SK-N-SH (cell line): ENCODE measurements around the gene ZNF385A. TPM values are rescaled to one million over a fixed set of nuclear protein-coding genes. Genes with fewer than 3 reads are reported as not detected.

ENCODE experiments used
- CTCF ChIA-PET: fragments of 300-600, 350-600 bp; formaldehyde crosslinking; extraction: SDS; loops from one replicate; lab custom pipeline; 2021; lab: Yijun Ruan, JAX
- POLR2A ChIA-PET: fragments of 350-600 bp; sonication (Branson Sonifier 250); formaldehyde crosslinking; extraction: SDS; loops from one replicate; lab custom pipeline; 2020; ENCODE audit warnings: antibody characterized with exemption, inconsistent platforms; lab: Yijun Ruan, JAX
- DNase-seq: peaks from one replicate; pipeline ENCODE4 v3.0.0; 2012
- H2AFZ ChIP-seq: fragments of 200-600 bp; sonication (generic); 2 replicates; pipeline ENCODE4 v1.8.1; 2016; ENCODE audit warnings: antibody characterized with exemption, mild to moderate bottlenecking, low read depth
- H3F3A ChIP-seq: fragments of 200-600 bp; sonication (generic); replicated peaks from 2 replicates; pipeline ENCODE3; 2016; ENCODE audit warnings: antibody characterized with exemption, mild to moderate bottlenecking; ENCODE audit not compliant: insufficient read depth
- H3K27ac ChIP-seq, 2 experiments: fragments of 200-500 bp in 1 of 2; fragments of 200-600 bp in 1 of 2; sonication (Bioruptor generic) in 1 of 2; sonication (generic), shearing (Covaris generic) in 1 of 2; 2 replicates each; pipeline versions ENCODE4 v1.5.1 to v1.6.1; 2014 to 2016; ENCODE audit warnings: low read depth in 2 of 2, inconsistent platforms in 1 of 2, low read length in 1 of 2, mild to moderate bottlenecking in 1 of 2, mixed read lengths in 1 of 2
- H3K27me3 ChIP-seq: fragments of 200-600 bp; sonication (generic), shearing (Covaris generic); 2 replicates; pipeline ENCODE4 v1.6.1; 2016; ENCODE audit warnings: mixed run types; ENCODE audit not compliant: insufficient read depth
- H3K36me3 ChIP-seq, 2 experiments: fragments of 200-500 bp in 1 of 2; fragments of 200-600 bp in 1 of 2; sonication (Bioruptor generic) in 1 of 2; sonication (generic) in 1 of 2; replicated peaks in 1 of 2; 2 replicates each; pipeline versions ENCODE3 to v1.5.1; 2014 to 2016; ENCODE audit warnings: low read length in 1 of 2, mild to moderate bottlenecking in 1 of 2; ENCODE audit not compliant: insufficient read depth in 2 of 2, control insufficient read depth in 1 of 2
- H3K4me1 ChIP-seq, 2 experiments: fragments of 200-500 bp in 1 of 2; fragments of 200-600 bp in 1 of 2; sonication (Bioruptor generic) in 1 of 2; sonication (generic), shearing (Covaris generic) in 1 of 2; 2 replicates each; pipeline versions ENCODE4 v1.5.1 to v1.6.1; 2014 to 2016; ENCODE audit warnings: low read depth in 1 of 2, low read length in 1 of 2, mixed run types in 1 of 2; ENCODE audit not compliant: insufficient read depth in 2 of 2, control insufficient read depth in 1 of 2
- H3K4me2 ChIP-seq: fragments of 200-600 bp; sonication (generic), shearing (Covaris generic); 2 replicates; pipeline ENCODE4 v1.6.1; 2017; ENCODE audit warnings: mixed run types
- H3K4me3 ChIP-seq, 2 experiments: fragments of 200-500 bp in 1 of 2; fragments of 200-600 bp in 1 of 2; sonication (Bioruptor generic) in 1 of 2; sonication (generic), shearing (Covaris generic) in 1 of 2; 2 replicates each; pipeline versions ENCODE4 v1.5.1 to v1.8.1; 2014 to 2016; ENCODE audit warnings: low read depth in 2 of 2, inconsistent platforms in 1 of 2, low read length in 1 of 2, mild to moderate bottlenecking in 1 of 2, mixed read lengths in 1 of 2, moderate library complexity in 1 of 2
- H3K79me2 ChIP-seq: fragments of 200-600 bp; sonication (generic); 2 replicates; pipeline ENCODE4 v1.8.1; 2017; ENCODE audit warnings: mild to moderate bottlenecking; ENCODE audit not compliant: insufficient read depth
- H3K9ac ChIP-seq: fragments of 200-600 bp; sonication (generic); 2 replicates; pipeline ENCODE4 v1.6.1; 2017; ENCODE audit warnings: mixed run types
- H3K9me2 ChIP-seq: fragments of 200-600 bp; sonication (generic); 2 replicates; pipeline ENCODE4 v1.6.1; 2017; ENCODE audit warnings: mixed run types
- H3K9me3 ChIP-seq: fragments of 200-600 bp; sonication (generic); 2 replicates; pipeline ENCODE4 v1.6.1; 2017; ENCODE audit warnings: mixed run types, mild to moderate bottlenecking, moderate library complexity
- H4K20me1 ChIP-seq: fragments of 200-600 bp; sonication (generic); 2 replicates; pipeline ENCODE4 v1.6.1; 2017; ENCODE audit warnings: mild to moderate bottlenecking, mixed run types; ENCODE audit not compliant: insufficient read depth
- FOXM1 ChIP-seq: IDR thresholded peaks from 2 replicates; pipeline ENCODE4 v1.4.0; 2012; ENCODE audit warnings: low read depth, mild to moderate bottlenecking
- GATA2 ChIP-seq: sonication (generic); formaldehyde crosslinking; IDR thresholded peaks from 2 replicates; pipeline ENCODE4 v1.5.0; 2020; ENCODE audit warnings: mild to moderate bottlenecking, missing genetic modification reagents
- NFIC ChIP-seq: IDR thresholded peaks from 2 replicates; pipeline ENCODE4 v1.4.0; 2012; ENCODE audit warnings: borderline replicate concordance
- NRF1 ChIP-seq: IDR thresholded peaks from 2 replicates; pipeline ENCODE4 v1.6.1; 2012; ENCODE audit warnings: low read depth, mild to moderate bottlenecking, low read length
- POLR2AphosphoS5 ChIP-seq: IDR thresholded peaks from 2 replicates; pipeline ENCODE4 v1.6.1; 2012; ENCODE audit warnings: low read depth, low read length
- RAD21 ChIP-seq: IDR thresholded peaks from 2 replicates; pipeline ENCODE4 v1.6.1; 2012; ENCODE audit warnings: mild to moderate bottlenecking, low read length
- RCOR1 ChIP-seq: fragments of 150-350 bp; IDR thresholded peaks from 2 replicates; pipeline ENCODE4 v1.6.1; 2017; ENCODE audit warnings: antibody characterized with exemption, low read length
- RFX5 ChIP-seq: IDR thresholded peaks from 2 replicates; pipeline ENCODE4 v1.6.1; 2012; ENCODE audit warnings: mild to moderate bottlenecking, improper control_type of control experiment, low read length
- RXRA ChIP-seq: IDR thresholded peaks from 2 replicates; pipeline ENCODE4 v1.4.0; 2012; ENCODE audit warnings: low read depth, mild to moderate bottlenecking, borderline replicate concordance
- SMC3 ChIP-seq: IDR thresholded peaks from 2 replicates; pipeline ENCODE4 v1.6.1; 2012; ENCODE audit warnings: low read depth, low read length, improper control_type of control experiment
- TCF12 ChIP-seq: IDR thresholded peaks from 2 replicates; pipeline ENCODE4 v1.4.0; 2012
- TEAD4 ChIP-seq: IDR thresholded peaks from 2 replicates; pipeline ENCODE4 v1.4.0; 2012; ENCODE audit warnings: mild to moderate bottlenecking, borderline replicate concordance; ENCODE audit not compliant: insufficient read depth
- YY1 ChIP-seq: IDR thresholded peaks from 2 replicates; pipeline ENCODE4 v1.4.0; 2012; ENCODE audit warnings: low read depth, mild to moderate bottlenecking
- WGBS: methylation state at CpG from one replicate; pipeline ENCODE4 v1.1.6; 2017; ENCODE audit warnings: low lambda C conversion rate; 5-methylcytosine and 5-hydroxymethylcytosine counted together
- polyA plus RNA-seq, 3 experiments: library from polyadenylated mRNA; depleted of rRNA; stranded (reverse); fragments of >200 nt; gene quantifications; 2 replicates each; pipeline ENCODE4 v1.2.3, GENCODE V29; 2012
- TF ChIP-seq, protein P1 (sequence below): IDR thresholded peaks from 2 replicates; pipeline ENCODE4 v1.6.1; 2012; ENCODE audit warnings: mild to moderate bottlenecking, low read depth, low read length, moderate library complexity
- TF ChIP-seq, protein P2 (sequence below): IDR thresholded peaks from 2 replicates; pipeline ENCODE4 v1.4.0; 2012; ENCODE audit warnings: low read depth, borderline replicate concordance
- TF ChIP-seq, protein P3 (sequence below): fragments of 150-350 bp; IDR thresholded peaks from 2 replicates; pipeline ENCODE4 v1.6.1; 2017; ENCODE audit warnings: antibody characterized with exemption, low read length, low read depth, borderline replicate concordance
- TF ChIP-seq, protein P4 (sequence below): fragments of 150-350 bp; IDR thresholded peaks from 2 replicates; pipeline ENCODE4 v1.6.1; 2016; ENCODE audit warnings: mild to moderate bottlenecking, low read depth, low read length

ZNF385A gene
- polyA plus RNA-seq, 1 of the 3 experiments (the other 2 are of a cell fraction) = 2.6 TPM

DNA sequence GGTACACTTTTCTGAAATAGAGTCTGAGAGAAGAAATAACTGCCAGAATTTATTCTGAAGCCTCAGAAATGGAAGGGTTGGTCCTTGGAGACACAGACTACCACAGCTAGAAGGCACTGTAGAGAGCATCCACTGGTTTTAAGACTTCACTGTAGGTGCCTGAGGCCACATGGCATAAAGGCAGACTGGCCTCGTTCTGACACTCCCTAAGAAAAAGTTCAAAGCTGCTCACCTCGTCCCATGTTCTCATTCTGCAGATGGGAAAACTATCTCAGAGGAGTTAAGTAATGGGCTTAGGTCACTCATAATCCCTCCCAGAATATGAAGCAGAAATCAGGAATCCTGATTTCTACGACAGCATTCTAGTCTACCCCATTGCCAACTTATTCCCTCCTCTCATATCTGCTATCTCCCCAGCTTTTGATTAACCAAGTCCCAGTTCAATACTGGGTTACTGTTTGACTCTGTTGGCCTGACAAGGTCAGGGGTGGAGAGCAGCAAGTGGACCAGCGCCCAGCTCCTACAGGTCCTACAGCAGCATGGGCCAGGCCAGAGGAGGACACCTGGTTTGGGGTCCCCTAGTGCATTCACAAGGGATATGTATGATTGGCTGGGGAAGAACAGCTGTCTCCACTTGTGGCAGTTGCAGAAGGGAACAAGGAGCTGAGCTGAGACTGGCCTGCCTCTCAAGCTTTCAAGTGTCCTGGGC, 30.8 kb upstream of the ZNF385A start:
- H3K9ac ChIP-seq = no peak overlapping the region
- POLR2A ChIA-PET = interaction anchor here (1.2 kb wide), 1 partner anchor 13 kb away, joined by 3 read pairs; no protein-coding TSS in a partner anchor
- H3K4me2 ChIP-seq = no peak overlapping the region
- TF ChIP-seq FOXM1 (no peak), SMC3 (no peak), NRF1 (no peak), RFX5 (no peak), POLR2AphosphoS5 (no peak), RXRA (no peak), RAD21 (no peak), TCF12 (no peak), TEAD4 (no peak)
- TF ChIP-seq, protein P1, sequence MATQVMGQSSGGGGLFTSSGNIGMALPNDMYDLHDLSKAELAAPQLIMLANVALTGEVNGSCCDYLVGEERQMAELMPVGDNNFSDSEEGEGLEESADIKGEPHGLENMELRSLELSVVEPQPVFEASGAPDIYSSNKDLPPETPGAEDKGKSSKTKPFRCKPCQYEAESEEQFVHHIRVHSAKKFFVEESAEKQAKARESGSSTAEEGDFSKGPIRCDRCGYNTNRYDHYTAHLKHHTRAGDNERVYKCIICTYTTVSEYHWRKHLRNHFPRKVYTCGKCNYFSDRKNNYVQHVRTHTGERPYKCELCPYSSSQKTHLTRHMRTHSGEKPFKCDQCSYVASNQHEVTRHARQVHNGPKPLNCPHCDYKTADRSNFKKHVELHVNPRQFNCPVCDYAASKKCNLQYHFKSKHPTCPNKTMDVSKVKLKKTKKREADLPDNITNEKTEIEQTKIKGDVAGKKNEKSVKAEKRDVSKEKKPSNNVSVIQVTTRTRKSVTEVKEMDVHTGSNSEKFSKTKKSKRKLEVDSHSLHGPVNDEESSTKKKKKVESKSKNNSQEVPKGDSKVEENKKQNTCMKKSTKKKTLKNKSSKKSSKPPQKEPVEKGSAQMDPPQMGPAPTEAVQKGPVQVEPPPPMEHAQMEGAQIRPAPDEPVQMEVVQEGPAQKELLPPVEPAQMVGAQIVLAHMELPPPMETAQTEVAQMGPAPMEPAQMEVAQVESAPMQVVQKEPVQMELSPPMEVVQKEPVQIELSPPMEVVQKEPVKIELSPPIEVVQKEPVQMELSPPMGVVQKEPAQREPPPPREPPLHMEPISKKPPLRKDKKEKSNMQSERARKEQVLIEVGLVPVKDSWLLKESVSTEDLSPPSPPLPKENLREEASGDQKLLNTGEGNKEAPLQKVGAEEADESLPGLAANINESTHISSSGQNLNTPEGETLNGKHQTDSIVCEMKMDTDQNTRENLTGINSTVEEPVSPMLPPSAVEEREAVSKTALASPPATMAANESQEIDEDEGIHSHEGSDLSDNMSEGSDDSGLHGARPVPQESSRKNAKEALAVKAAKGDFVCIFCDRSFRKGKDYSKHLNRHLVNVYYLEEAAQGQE = no peak
- TF ChIP-seq, all 33 proteins: peak for 0
- no peaks in the 10 kb centered on the region for H4K20me1 ChIP-seq
- no peaks in the 10 kb centered on the region for H3K9me3 ChIP-seq
- WGBS = 89% methylated on average over 4 of the region's 4 CpGs
- H3K27ac ChIP-seq = no peak overlapping the region
- peaks cover 28% of the 10 kb centered on the region for H3F3A ChIP-seq
- CTCF ChIA-PET = interaction anchor here (0.7 to 11.8 kb wide), 7 partner anchors 10 to 112 kb away, joined by 3 to 125 read pairs (median 4); no protein-coding TSS in a partner anchor
- H3K4me3 ChIP-seq = no peak overlapping the region
- no peaks in the 10 kb centered on the region for H3K36me3 ChIP-seq
- no peak for DNase-seq
- peaks cover 0 to 45% of the 10 kb centered on the region in 2 experiments; a peak in 3 of 4 replicates for H3K4me1 ChIP-seq
- no peak overlapping the region for H2AFZ ChIP-seq
- peaks cover 81% of the 10 kb centered on the region for H3K79me2 ChIP-seq
- H3K9me2 ChIP-seq = no peaks in the 10 kb centered on the region
- no peaks in the 10 kb centered on the region for H3K27me3 ChIP-seq

DNA sequence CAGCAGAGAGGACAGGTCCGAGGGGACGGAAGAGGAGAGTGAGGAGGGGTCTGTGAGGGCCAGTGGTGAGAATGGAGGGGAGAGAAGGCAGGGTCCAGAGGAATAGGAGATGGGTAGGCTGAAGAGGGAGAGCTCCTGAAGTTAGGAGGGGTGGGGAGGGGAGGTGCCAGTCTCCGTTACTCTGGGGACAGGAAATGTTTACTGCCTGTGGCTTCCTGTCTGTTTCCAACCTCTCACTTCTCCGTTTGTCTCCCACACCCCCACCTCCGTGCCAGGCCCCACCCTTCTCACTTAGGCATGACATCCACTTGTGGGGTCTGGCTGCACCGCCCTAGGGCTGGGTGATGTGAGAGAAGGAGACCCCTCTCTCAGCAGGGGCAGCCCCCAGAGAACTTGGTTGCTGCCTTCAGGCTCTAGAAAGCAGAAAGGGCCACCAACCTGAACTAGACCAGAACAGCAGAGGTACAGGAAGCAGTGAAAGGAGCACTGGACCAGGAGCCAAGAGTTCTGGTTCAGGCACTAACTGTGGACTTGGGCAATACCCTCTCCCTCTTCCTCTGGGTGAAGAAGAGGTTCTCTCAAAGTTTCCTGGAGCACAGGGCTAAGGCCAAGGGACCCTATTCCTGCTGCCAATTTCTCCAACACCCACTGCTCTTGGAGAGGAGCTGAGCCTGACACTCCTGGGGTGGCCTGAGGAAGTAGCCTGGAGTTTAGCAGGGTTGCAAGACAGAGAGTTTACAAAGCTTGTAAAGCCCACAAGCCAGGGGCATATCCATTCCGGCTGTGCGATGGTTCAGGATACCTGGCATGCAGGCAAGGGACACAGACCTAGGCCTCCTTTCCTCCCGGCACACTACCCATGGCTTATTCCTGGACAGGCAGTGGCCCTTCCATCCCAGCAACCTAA, 29.0 kb upstream of the ZNF385A start:
- Histone ChIP-seq H3K27ac (peak overlapping the region in 1 of 2 experiments; percentile 88; a peak in 2 of 4 replicates), H4K20me1 (no peaks in the 10 kb centered on the region), H3K4me3 (no peak overlapping the region), H3K9me3 (no peaks in the 10 kb centered on the region), H3K27me3 (no peaks in the 10 kb centered on the region), H3K4me1 (peaks cover 0 to 40% of the 10 kb centered on the region in 2 experiments; a peak in 2 of 4 replicates), H3K36me3 (peaks cover 0 to 4% of the 10 kb centered on the region in 2 experiments), H2AFZ (no peak overlapping the region), H3K79me2 (peaks cover 83% of the 10 kb centered on the region), H3K9me2 (no peaks in the 10 kb centered on the region), H3F3A (peaks cover 26% of the 10 kb centered on the region), H3K4me2 (peak overlapping the region; percentile 58), H3K9ac (peak overlapping the region; percentile 57)
- DNase-seq = no peak
- 70% methylated on average over 9 of the region's 9 CpGs for WGBS
- CTCF ChIA-PET = interaction anchor here (0.6 to 11.8 kb wide), 8 partner anchors 9 to 408 kb away, joined by 3 to 125 read pairs (median 4); no protein-coding TSS in a partner anchor
- POLR2A ChIA-PET = interaction anchor here (0.7 kb wide), 1 partner anchor 14 kb away, joined by 3 read pairs; no protein-coding TSS in a partner anchor
- TF ChIP-seq, protein P2, sequence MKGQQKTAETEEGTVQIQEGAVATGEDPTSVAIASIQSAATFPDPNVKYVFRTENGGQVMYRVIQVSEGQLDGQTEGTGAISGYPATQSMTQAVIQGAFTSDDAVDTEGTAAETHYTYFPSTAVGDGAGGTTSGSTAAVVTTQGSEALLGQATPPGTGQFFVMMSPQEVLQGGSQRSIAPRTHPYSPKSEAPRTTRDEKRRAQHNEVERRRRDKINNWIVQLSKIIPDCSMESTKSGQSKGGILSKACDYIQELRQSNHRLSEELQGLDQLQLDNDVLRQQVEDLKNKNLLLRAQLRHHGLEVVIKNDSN = no peak
- TF ChIP-seq, protein P3, sequence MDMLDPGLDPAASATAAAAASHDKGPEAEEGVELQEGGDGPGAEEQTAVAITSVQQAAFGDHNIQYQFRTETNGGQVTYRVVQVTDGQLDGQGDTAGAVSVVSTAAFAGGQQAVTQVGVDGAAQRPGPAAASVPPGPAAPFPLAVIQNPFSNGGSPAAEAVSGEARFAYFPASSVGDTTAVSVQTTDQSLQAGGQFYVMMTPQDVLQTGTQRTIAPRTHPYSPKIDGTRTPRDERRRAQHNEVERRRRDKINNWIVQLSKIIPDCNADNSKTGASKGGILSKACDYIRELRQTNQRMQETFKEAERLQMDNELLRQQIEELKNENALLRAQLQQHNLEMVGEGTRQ = no peak
- TF ChIP-seq POLR2AphosphoS5 = no peak
- TF ChIP-seq, protein P4, sequence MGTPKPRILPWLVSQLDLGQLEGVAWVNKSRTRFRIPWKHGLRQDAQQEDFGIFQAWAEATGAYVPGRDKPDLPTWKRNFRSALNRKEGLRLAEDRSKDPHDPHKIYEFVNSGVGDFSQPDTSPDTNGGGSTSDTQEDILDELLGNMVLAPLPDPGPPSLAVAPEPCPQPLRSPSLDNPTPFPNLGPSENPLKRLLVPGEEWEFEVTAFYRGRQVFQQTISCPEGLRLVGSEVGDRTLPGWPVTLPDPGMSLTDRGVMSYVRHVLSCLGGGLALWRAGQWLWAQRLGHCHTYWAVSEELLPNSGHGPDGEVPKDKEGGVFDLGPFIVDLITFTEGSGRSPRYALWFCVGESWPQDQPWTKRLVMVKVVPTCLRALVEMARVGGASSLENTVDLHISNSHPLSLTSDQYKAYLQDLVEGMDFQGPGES = no peak
- no peak for TF ChIP-seq TEAD4
- no peak for TF ChIP-seq RCOR1
- no peak for TF ChIP-seq TCF12
- TF ChIP-seq GATA2 = no peak
- TF ChIP-seq YY1 = no peak
- no peak for TF ChIP-seq NFIC
